ENCODE data around the gene EHMT1.

EHMT1 gene

GRCh38 chr9:137748311-137748710 is 129.5 kb downstream of the EHMT1 start:
- no peak for DNase-seq

DNA sequence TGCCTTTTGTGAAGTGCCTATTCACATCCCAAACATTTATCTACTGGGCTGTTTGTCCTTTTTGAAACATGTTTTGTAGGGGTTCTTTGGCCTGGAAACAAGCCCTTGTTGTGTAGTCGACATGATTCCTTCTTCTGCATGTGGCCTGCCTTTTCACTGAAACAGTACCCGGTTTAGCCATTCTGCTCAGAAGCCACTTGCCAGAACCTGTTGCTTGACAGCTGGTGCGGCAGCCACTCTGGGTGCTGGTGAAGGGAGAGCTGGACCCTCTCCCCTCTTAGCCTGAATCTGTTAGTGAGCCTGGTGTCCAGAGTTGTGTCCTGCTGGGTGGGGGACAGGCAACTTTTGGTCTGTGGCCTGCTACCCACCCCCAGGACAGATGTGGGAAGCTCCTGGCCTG is 129.9 kb downstream of the EHMT1 start:
- DNase-seq = no peak

- no peak for DNase-seq
These were observed 130.7 kb downstream of the EHMT1 start for GRCh38 chr9:137749511-137749910.

- DNase-seq = no peak
These were observed 131.2 kb downstream of the EHMT1 start for GRCh38 chr9:137750007-137750406.

DNA sequence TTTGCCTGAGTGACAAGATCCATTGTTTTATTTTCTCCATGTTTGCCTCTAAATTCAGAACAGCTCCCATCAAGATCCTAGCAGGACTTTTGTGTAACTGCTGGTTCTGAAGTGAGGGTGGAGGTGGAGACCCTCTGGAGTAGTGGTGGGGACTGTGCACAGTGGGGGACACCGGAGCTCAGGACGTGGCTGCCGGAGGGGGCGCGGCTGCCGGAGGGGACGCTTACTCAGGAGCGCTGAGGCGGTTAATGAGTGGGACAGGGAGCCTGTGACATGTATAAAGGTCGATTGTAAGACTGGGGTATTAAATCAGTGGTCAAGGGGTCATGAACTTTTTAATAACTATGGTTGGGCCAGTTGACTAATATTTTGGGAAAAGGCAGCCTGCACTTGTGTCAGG is 131.8 kb downstream of the EHMT1 start:
- no peak for DNase-seq

GRCh38 chr9:137751616-137752015 is 132.8 kb downstream of the EHMT1 start:
- DNase-seq = no peak

DNA sequence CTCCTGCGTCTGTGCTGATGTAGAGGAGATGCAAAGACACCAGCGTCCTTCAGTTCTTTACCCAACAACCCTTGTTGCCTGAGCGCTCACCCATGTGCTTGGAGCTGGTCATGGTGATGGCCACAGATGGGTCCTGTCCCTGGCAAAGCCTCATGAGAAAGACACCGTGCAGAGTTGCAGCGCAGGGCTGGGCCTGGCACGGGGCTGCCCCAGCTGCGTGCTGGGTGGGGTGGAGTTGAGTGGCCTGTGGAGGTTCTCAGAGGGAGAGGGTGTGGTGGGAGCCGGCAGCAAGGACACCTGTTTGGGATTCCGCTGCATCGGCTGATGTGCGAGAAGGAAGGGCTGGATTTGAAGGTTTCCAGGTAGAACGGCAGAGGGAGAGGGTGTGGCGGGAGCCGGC is 133.6 kb downstream of the EHMT1 start:
- no peak for DNase-seq

DNA sequence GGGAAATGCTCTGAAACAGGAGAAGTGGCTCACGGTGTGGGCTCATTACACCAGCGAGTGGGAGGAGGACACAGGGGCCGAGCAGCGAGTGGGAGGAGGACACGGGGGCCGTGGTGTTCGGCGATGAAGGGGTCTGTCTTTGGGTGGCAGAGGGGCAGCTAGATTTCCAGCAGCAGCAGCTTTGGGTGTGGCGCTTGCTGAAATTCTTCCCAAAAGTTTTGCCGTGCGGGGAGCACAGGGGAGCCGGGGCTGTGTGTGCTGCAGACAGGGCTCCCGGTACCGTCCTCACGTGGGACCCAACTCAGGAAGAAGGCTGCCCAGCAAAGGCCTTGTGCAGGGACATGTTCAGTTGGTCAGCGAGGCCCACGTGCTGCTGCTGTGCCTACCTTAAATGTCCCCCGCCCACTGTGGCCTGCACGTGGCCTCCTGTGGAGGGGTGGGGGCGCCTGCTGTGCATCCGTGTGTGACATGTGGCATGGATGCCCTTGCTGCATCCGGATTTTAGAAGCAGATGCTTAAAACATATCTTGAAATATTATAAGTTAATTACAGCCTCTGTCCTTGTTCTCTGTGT is 134.5 kb downstream of the EHMT1 start:
- no peak for DNase-seq

DNA sequence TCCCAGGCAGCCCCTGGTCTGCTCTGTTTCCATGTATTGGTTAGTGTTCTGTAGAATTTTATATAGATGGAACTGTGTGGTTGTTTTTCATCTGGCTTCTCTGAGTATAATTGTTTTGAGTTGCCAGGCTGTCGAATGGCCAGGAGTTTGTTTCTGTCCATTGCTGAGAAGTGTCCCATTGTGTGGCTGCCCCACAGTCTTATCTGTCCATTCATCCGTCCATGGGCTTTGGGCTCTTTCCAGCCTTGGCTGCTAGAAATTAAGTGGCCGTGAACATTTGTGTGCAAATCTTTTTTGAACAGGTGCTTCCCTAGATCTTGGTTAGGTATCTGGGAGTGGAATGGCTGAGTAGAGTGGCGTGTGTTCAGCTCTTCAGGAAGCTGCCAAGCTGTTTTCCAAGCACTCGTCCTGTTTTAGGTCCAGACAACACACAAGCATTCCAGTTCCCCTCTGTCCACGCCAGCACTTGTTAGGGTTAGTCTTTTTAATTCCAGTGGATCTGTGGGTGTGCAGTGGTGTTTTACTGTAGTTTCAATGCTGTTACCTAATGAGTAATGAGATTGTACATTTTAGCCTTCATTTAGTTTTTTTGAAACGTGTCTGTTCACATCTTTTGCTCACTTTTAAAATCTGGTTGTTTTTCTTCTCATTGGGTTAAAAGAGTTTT is 136.6 kb downstream of the EHMT1 start:
- no peak for DNase-seq

- no peak for DNase-seq
These were observed 137.4 kb downstream of the EHMT1 start for GRCh38 chr9:137756045-137756744.

GRCh38 chr9:137757139-137757538 is 138.3 kb downstream of the EHMT1 start:
- DNase-seq = no peak

DNA sequence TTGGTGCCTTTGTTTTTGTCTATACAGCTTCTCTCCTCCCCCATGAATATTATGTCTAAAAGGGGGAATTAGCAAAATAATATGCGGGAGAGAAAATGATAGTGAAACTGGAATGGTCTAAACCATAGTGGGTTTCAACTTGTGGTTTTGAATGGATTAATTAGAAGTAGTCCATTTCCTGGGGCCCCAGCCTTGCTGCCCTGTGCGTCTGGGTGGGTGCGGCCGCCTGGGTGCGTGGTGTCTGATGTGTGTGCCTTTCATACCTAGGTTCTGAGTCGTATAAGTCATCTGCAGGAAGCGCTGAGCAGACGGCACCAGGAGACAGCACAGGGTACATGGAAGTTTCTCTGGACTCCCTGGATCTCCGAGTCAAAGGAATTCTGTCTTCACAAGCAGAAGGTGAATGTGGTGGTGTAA is 138.8 kb downstream of the EHMT1 start:
- no peak for DNase-seq

- DNase-seq = no peak
These were observed 139.3 kb downstream of the EHMT1 start for GRCh38 chr9:137758067-137758466.

GRCh38 chr9:137759117-137759516 is 140.3 kb downstream of the EHMT1 start:
- DNase-seq = no peak

- DNase-seq = no peak
These were observed 141.0 kb downstream of the EHMT1 start for GRCh38 chr9:137759649-137760321.

DNA sequence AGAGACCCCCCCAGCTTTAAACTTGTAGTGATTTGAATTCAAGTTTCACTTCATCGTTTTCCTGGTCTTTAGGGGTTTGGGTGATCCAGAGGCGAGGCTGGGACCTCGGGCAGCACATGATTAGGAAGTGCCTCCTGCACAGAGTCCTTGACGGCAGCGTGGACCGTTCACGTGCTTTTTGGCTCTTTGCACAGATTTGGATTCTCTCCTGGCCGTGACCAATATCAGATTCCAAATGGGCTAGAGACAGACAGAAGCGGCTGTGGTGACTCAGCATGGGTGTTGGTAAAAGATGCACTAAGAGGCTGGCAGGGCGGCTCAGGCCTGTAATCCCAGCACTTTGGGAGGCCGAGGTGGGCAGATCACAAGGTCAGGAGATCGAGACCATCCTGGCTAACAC is 141.6 kb downstream of the EHMT1 start:
- no peak for DNase-seq

- DNase-seq = no peak
These were observed 142.2 kb downstream of the EHMT1 start for GRCh38 chr9:137761032-137761431.

GRCh38 chr9:137761793-137762192 is 143.0 kb downstream of the EHMT1 start:
- no peak for DNase-seq

DNA sequence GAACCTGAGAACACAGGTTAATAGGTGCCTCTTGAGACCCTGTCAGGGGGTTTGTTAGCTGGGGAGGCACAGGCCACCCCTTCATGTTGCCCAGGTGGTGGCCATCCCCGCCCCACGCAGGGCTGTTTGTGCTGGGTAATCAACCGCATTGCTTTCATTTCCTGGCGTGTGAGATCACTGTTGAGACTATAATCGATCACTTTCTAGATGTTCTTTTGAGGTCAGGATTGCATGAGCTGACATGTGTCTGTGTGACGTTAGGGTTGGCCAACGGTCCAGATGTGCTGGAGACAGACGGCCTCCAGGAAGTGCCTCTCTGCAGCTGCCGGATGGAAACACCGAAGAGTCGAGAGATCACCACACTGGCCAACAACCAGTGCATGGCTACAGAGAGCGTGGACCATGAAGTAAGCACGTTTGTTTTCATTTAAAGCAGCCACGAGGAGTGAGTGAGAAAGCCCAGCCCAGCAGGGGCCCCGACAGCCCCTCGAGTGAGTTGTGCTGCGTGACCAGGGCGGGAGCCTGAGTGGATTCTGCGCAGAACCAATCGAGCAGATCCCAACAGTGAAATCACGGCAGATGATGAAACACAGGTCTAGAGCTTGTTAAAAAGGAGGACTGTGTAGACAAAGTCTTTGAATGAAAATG is 143.7 kb downstream of the EHMT1 start:
- DNase-seq = no peak

DNA sequence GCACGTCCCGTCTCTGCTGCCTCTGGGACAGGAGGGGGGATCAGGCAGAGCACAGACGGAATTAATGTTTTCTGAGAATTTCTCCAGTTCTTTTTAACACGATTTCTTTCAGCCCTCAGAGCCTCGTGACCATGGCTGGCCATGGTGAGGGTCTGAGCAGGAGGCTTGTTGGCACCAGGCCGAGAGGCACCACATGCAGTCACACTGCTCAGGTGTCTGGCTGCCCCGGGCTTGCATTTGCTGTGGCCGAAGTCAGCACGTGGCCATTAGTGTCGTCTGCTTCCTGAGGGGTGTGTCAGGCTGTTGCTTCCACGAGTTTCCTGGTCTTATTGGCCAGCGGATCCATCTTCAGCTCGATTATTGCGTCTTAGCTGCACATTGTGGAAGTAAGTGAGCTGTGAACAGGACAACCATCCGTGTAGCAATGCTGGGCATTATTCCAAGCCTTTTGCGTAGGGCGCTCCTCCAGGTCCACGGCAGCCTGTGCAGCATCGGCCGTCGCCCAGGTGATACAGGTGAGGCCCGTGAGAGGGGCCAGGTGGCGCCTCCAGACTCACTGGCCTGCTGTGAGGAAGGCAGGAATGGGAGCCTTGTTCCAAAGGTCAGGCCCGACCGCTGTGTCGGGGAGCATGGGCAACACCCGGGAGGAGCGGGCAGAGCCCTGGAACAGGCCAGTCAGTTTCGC is 144.6 kb downstream of the EHMT1 start:
- no peak for DNase-seq

DNA sequence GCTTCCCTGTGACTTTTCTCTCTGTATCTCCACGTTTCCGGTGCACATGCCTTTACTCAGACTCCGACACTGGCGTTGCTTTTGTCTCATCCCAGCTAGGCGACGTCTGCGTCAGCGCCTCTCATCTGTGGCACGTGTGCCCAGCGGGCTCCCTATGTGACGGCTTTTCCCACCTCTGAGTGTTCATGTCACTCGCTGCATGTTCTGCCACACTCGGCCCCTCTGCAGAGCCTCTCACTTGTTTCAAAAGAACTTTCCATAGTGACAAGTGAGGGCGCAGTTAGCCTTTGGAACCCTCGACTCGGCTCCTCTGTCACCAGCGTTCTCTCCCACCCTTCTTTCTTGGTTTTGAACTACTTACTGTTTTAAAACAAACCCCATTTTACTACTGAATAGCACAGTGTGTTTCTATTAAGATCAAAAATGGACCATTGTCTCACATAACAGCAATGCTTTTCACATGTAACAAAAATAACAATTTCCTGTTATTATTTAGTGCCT is 145.4 kb downstream of the EHMT1 start:
- no peak for DNase-seq

- DNase-seq = no peak
These were observed 146.2 kb downstream of the EHMT1 start for GRCh38 chr9:137764981-137765380.

- no peak for DNase-seq
These were observed 146.7 kb downstream of the EHMT1 start for GRCh38 chr9:137765536-137765935.
